ENCODE results near the gene CRIM1.

The CRIM1 gene

GRCh38 chr2:36459725-36460137 lies 104.2 kb downstream of the CRIM1 start:
- peak; percentile 42 for DNase-seq

DNA sequence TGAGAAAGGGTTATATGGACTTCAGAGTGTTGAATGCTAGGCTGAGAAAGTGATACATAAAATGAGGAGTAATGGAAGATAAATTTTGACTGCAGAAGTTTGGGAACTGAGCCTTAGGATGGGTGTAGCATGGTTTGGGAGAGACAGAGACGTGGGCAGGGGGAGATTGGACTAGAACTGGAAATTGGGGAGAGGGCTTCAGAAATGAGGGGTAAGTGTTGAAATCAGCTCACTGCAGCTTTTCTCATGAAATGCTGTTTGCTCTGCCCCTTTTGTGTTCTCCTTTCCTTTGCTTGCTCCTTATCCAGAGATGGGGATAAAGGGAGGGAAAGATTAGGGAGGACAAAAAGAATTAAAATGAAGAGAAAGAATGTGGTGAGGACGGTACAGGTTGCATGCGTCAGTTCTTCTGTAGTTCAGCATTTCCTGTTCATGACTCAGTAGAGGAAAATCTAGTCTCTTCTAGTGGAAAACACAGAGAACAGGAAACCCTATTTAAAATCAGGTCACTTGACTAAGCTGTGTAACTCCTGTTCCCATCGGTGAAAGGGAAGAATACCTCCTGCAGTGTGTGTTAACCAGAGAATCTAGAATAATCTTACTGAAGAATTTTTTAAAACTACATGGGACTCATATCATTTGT lies 105.6 kb downstream of the CRIM1 start:
- DNase-seq = no peak

DNA sequence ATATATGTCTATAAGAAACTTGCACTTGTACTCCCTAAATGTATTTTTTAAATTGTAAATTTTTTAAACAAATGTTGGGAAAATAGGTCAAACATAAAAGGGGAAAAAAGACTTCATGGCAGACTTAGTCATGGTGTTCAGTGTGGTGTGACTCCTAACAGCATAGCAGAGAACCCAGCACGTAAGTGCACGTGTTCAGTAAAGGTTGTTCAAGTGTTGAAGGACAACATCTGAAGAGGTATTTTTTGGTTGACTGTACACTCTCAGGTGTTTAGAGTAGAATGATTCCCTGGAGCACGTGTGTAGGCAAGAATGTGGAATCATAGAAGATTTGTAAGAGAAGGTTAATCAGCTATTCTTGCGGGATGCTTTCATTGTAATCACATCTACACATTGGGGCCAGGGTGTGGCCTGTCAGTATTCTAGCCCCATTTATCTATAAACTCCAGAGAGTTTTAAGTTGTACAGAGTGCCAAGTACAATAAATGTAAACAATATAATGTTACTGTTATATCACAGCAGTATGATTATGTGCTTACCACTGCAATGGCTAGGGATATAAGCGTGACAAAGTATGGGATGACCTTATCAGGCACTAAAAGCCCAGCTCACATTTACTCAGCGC lies 106.8 kb downstream of the CRIM1 start:
- DNase-seq = no peak

DNA sequence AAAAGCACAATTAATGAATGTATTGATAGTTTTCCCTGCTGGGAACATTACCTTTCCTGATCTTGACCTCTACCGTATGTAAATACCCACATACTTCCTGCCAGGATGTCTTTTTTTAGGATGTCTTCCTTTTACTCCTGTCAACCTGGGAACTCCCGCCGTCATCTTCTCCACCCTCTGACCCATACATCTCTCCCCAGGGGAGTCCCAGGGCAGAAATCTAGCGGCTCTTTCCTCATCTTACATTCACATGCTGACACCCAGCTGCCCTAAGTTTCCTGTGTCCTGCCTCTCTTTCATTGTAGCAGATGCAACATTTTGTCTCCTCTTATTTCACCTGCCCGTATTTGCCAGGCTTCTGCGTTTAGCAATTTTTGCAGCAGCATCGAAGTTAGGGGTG lies 107.8 kb downstream of the CRIM1 start:
- DNase-seq = no peak

DNA sequence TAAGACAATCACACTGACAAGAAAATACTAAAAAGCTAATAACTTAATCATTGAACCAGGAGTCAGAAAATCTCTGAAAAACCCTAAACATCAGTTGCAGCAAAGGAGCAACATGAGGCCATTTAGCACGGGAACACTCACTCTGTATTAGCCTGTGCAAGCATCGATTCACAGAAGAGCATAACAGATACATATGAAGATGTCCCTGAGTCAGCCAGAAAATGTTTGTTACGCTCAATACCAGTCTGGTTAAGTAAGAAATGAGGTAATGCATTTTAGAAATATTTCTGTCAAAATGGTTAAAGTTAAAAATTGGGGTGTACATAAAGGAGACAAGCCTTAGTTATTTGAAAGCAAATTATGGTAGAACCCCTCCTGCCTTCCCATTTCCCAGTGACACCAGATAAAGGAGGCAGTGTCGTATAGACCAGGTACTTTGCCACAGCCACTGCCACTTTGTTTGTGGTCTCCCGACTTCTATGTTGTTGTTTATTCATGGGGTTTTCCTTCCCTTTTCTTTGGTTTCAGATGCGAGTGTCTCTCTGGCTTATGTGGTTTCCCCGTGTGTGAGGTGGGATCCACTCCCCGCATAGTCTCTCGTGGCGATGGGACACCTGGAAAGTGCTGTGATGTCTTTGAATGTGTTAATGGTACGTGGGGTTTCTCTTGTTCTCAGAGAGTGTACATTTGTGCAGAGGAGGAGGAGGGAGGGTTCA lies 108.6 kb downstream of the CRIM1 start:
- DNase-seq = no peak

GRCh38 chr2:36466135-36466534 lies 110.6 kb downstream of the CRIM1 start:
- DNase-seq = no peak

- DNase-seq = no peak
Observed at GRCh38 chr2:36468463-36469105, 113.0 kb downstream of the CRIM1 start.

GRCh38 chr2:36469106-36469477 lies 113.5 kb downstream of the CRIM1 start:
- no peak for DNase-seq

DNA sequence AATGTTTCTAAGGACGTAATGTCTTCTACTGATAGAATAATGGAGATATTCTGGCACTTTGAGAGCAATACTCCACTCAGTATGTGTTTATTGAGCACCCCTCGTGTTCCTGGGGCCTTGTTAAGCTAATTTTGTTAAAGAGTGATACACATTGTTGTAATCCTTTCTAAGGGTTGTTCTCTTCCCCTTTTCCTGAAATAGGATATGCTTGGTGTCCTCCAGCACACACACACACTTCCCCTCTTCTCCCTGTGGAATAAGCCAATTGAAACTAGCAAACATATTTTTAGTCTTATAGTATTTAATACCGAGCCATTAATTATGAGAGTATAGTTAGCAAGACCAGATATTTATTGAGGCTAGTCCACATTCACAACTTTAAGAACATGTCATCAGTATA lies 114.1 kb downstream of the CRIM1 start:
- no peak for DNase-seq

- DNase-seq = no peak
Observed at GRCh38 chr2:36473230-36473629, 117.7 kb downstream of the CRIM1 start.

GRCh38 chr2:36476411-36476810 lies 120.8 kb downstream of the CRIM1 start:
- DNase-seq = no peak

DNA sequence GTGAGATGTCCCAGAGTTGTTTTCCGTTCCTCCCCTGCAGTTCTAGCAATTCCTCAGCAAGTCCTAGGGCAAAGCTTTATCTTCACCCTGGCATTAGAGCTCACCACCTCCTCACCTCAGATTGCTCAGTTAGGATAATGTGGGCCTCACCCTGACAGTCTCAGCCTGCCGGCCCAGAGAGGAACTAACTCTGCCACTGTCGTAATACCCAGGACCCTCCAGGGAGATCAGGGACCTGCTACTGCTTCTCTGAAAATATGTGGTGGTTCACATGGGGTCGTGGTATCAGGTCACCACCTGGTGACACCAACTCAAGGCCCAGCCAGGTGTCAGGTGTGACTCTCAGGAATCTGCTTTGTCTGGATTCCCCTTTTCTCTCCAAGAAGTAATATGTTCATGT lies 121.7 kb downstream of the CRIM1 start:
- no peak for DNase-seq

- DNase-seq = no peak
Observed at GRCh38 chr2:36477746-36478145, 122.2 kb downstream of the CRIM1 start.

DNA sequence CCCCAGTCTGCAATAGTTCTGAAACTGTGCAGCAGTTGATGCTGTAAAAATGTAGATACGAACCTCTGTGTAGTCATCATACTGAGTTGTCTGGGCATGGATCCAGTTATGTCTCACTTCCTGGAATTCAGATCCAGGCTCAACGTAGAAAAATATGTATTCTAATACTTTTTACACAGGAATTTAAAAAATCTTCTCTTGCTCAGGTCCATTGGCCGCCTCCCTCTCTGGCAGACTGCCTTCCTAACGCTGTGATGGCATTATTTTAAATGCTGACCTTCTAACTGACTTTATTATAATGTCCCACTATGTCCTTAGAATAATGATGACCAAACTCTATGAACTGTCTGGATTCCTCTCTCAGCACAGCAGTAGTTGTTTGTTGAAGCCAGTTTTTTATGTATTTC lies 122.8 kb downstream of the CRIM1 start:
- no peak for DNase-seq

GRCh38 chr2:36478999-36479398 lies 123.4 kb downstream of the CRIM1 start:
- DNase-seq = no peak

DNA sequence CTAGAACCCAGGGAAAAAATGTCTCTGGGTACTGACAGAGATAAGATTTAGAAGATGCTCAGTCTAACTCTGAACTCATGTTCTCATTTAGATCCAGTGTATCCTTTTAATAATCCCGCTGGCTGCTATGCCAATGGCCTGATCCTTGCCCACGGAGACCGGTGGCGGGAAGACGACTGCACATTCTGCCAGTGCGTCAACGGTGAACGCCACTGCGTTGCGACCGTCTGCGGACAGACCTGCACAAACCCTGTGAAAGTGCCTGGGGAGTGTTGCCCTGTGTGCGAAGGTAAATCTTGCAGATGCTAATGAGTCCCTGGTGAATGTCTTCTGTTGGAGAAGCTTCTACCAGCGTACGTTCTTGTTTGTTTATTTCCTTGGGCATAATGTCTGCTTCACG lies 123.8 kb downstream of the CRIM1 start:
- no peak for DNase-seq

GRCh38 chr2:36480028-36480427 lies 124.5 kb downstream of the CRIM1 start:
- DNase-seq = no peak

- no peak for DNase-seq
Observed at GRCh38 chr2:36480636-36481035, 125.1 kb downstream of the CRIM1 start.

DNA sequence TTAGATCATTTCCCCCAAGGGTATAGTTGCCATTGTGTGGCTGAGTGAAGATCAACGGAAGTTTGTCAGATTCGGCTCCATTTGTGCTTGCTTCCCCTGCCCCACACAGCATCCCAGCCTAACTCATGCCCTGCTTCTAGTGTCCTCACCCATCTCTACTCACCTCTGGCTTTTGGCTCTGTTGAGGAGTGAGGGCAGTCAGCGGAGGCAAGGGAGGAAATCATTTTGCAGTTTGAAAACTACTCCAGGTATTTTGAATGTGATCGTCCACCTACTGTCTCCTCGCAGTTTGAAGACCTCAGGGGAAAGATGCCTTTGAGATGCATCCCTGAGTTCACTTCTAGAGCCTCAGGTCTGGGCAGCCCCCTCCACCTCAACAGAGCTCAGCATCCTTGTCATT lies 126.1 kb downstream of the CRIM1 start:
- no peak for DNase-seq

DNA sequence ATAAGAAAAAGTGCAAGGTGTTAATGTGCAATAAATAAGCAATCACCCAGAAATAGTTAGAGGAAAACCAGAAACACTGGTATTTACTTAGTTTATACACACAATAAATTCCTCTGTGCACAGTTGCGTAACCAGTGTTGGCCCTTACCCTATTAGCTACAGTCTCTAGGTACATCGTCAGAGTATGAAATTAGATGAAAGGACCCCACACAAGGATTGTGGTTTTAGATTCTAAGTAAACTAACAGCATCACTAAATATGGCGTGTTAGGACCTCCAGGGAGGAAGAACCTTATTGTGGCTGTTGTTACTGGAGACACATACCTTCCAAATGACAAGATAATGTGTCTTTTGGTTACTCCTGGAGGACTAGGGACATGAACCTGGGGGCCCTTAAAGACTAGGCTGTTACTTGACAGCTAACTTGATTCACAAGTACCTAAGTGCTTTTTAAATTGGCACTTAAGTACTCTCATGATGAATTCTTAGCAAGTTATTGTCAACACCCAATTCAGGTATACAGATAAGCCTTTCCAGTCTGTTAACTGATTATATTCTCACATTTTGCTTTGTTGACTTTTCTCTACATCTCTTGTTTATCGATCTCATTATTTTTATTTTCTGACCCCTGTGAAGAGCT lies 127.1 kb downstream of the CRIM1 start:
- DNase-seq = no peak

- DNase-seq = no peak
Observed at GRCh38 chr2:36483290-36483689, 127.7 kb downstream of the CRIM1 start.

- DNase-seq = no peak
Observed at GRCh38 chr2:36484454-36484853, 128.9 kb downstream of the CRIM1 start.

- DNase-seq = no peak
Observed at GRCh38 chr2:36485521-36485920, 129.9 kb downstream of the CRIM1 start.
